Measurements from ENCODE around the gene CCDC194. TPM values are rescaled to one million over a fixed set of nuclear protein-coding genes. Genes with fewer than 3 reads are reported as not detected.
A peak's percentile ranks its signal among the peaks of the same experiment; 100 is the strongest.

CCDC194 gene
- total and polyA plus RNA-seq, 12 donors, result 0.49 to 5.6 (median 2.2) TPM; not detected in 2

- intact Hi-C loops (cut with DNase I), result no loop called here
- H3K4me1 ChIP-seq (replicated peaks in 1 of 2), result peaks cover 37 to 42% of the 10 kb centered on the region in 2 donors
- TF ChIP-seq CTCF (IDR thresholded peaks at IDR 0.05) (no peak), POLR2A (IDR thresholded peaks at IDR 0.05) (no peak)
- no peaks in the 10 kb centered on the region for H3K9me3 ChIP-seq (replicated peaks in 1 of 3)
- H3K27me3 ChIP-seq, result no peaks in the 10 kb centered on the region
- peak in 6 of 7 donors; percentile 63 to 82 (median 68) for DNase-seq
- H3K27ac ChIP-seq, result peak overlapping the region; percentile 77 to 93 (median 86)
- WGBS, 4 donors, result 10 to 40% (median 26%) methylated on average over 4 to 6 of the region's 6 CpGs
- H3K36me3 ChIP-seq (replicated peaks in 1 of 2), result peaks cover 0 to 33% of the 10 kb centered on the region in 2 donors
- peak overlapping the region in 2 of 4 donors; percentile 29 to 72 for H3K4me3 ChIP-seq
Observed at GRCh38 chr19:17404015-17404414, 10.0 kb upstream of the CCDC194 start.

GRCh38 chr19:17402982-17403855 is 9.2 kb upstream of the CCDC194 start:
- H3K4me1 ChIP-seq (replicated peaks in 1 of 2), result peaks cover 33 to 42% of the 10 kb centered on the region in 2 donors
- H3K36me3 ChIP-seq (replicated peaks in 1 of 2), result peaks cover 0 to 37% of the 10 kb centered on the region in 2 donors
- peak overlapping the region in 2 of 4 donors; percentile 29 to 72 for H3K4me3 ChIP-seq
- H3K9me3 ChIP-seq (replicated peaks in 1 of 3), result no peaks in the 10 kb centered on the region
- 37 to 60% (median 43%) methylated on average over 15 to 35 of the region's 36 CpGs for WGBS, 4 donors
- intact Hi-C loops (cut with DNase I), result no loop called here
- peak; percentile 67 to 80 (median 75) for DNase-seq
- H3K27ac ChIP-seq, result peak overlapping the region in 4 of 5 donors; percentile 83 to 93 (median 88)
- H3K27me3 ChIP-seq, result no peaks in the 10 kb centered on the region
- peak in 1 of 2 donors; percentile 51 for TF ChIP-seq POLR2A (IDR thresholded peaks at IDR 0.05)
- no peak for TF ChIP-seq CTCF (IDR thresholded peaks at IDR 0.05)

GRCh38 chr19:17401628-17402027 is 7.6 kb upstream of the CCDC194 start:
- no peaks in the 10 kb centered on the region for H3K27me3 ChIP-seq
- WGBS, 4 donors, result 70 to 86% (median 78%) methylated on average over 6 of the region's 6 CpGs
- TF ChIP-seq CTCF (IDR thresholded peaks at IDR 0.05) (no peak), POLR2A (IDR thresholded peaks at IDR 0.05) (no peak)
- no peaks in the 10 kb centered on the region for H3K9me3 ChIP-seq (replicated peaks in 1 of 3)
- peaks cover 0 to 45% of the 10 kb centered on the region in 2 donors for H3K36me3 ChIP-seq (replicated peaks in 1 of 2)
- H3K4me3 ChIP-seq, result no peak overlapping the region
- intact Hi-C loops (cut with DNase I), result no loop called here
- H3K27ac ChIP-seq, result peak overlapping the region in 1 of 5 donors; percentile 11
- H3K4me1 ChIP-seq (replicated peaks in 1 of 2), result peaks cover 18 to 36% of the 10 kb centered on the region in 2 donors
- no peak for DNase-seq

GRCh38 chr19:17398902-17399527 is 5.0 kb upstream of the CCDC194 start:
- no peaks in the 10 kb centered on the region for H3K27me3 ChIP-seq
- no peak overlapping the region for H3K4me3 ChIP-seq
- DNase-seq, result no peak
- TF ChIP-seq CTCF (IDR thresholded peaks at IDR 0.05), result no peak
- no peak for TF ChIP-seq POLR2A (IDR thresholded peaks at IDR 0.05)
- H3K9me3 ChIP-seq (replicated peaks in 1 of 3), result no peaks in the 10 kb centered on the region
- peaks cover 0 to 45% of the 10 kb centered on the region in 2 donors for H3K36me3 ChIP-seq (replicated peaks in 1 of 2)
- H3K27ac ChIP-seq, result no peak overlapping the region
- 54 to 67% (median 61%) methylated on average over 8 of the region's 8 CpGs for WGBS, 4 donors
- intact Hi-C loops (cut with DNase I), result no loop called here
- H3K4me1 ChIP-seq (replicated peaks in 1 of 2), result peaks cover 11 to 14% of the 10 kb centered on the region in 2 donors
